Heart right ventricle (tissue), 16 donors: ENCODE measurements around the gene CTU2. TPM values are rescaled to one million over a fixed set of nuclear protein-coding genes. Genes with fewer than 3 reads are reported as not detected.

Experiments used
- ATAC-seq, 8 donors: fragments of 200-7000 bp; cut with Tn5 transposase; one replicate each; pipeline ENCODE4 v1.9.1; 2020; ENCODE audit warnings: mild to moderate bottlenecking in 8 of 8, moderate library complexity in 8 of 8, moderate number of reproducible peaks in 1 of 8
- DNase-seq, 2 donors: peaks; one replicate each; pipeline ENCODE4 v3.0.0-alpha.2; 2020
- H3K27ac ChIP-seq, 10 donors: fragments of 200-600 bp; sonication (generic) in 2 of 10; one replicate each; pipeline versions ENCODE4 v1.5.0 to v1.8.0; 2020 to 2022; ENCODE audit warnings: mild to moderate bottlenecking in 3 of 10
- H3K27me3 ChIP-seq, 7 donors: fragments of 200-600 bp; one replicate each; pipeline ENCODE4 v1.8.0; 2021 to 2022; ENCODE audit warnings: mild to moderate bottlenecking in 2 of 7
- H3K36me3 ChIP-seq, 9 donors: fragments of 200-600 bp; sonication (generic) in 1 of 9; one replicate each; pipeline versions ENCODE4 v1.5.0 to v1.8.0; 2020 to 2022; ENCODE audit warnings: mild to moderate bottlenecking in 2 of 9
- H3K4me1 ChIP-seq, 9 donors: fragments of 200-600 bp; sonication (generic) in 1 of 9; one replicate each; pipeline versions ENCODE4 v1.5.0 to v1.8.0; 2020 to 2022; ENCODE audit warnings: mild to moderate bottlenecking in 4 of 9
- H3K4me3 ChIP-seq, 10 donors: fragments of 200-600 bp; sonication (generic) in 2 of 10; one replicate each; pipeline versions ENCODE4 v1.5.0 to v1.8.0; 2020 to 2022; ENCODE audit warnings: mild to moderate bottlenecking in 7 of 10, moderate library complexity in 2 of 10
- H3K9me3 ChIP-seq, 11 donors: fragments of 200-600 bp in 10 of 11; sonication (generic) in 2 of 11; one replicate each; pipeline versions ENCODE4 v1.5.0 to v1.8.0; 2013 to 2022; ENCODE audit warnings: mild to moderate bottlenecking in 2 of 11, control low read depth in 1 of 11, moderate library complexity in 1 of 11
- WGBS, 2 donors: extraction: QIAGEN DNeasy Blood & Tissue Kit; methylation state at CpG; one replicate each; pipeline ENCODE4 v1.1.7; 2013; ENCODE audit warnings: inconsistent platforms in 1 of 2; 5-methylcytosine and 5-hydroxymethylcytosine counted together
- intact Hi-C, 10 donors: fragments of 100-400 bp; cut with DNase I; formaldehyde crosslinking; loops; one replicate each; pipeline versions ENCODE4 v1.11.1 to v1.14.2; 2022
- polyA plus RNA-seq, 2 donors: library from polyadenylated mRNA; stranded (reverse); fragments of 200-250 nt; gene quantifications; one replicate each; pipeline ENCODE4 v1.2.3, GENCODE V29; 2013
- total RNA-seq, 10 donors: library from RNA; stranded (reverse); fragmentation: NEBNext Ultra II Directional in 3 of 10; extraction: Animal tissue kit (Norgen Biotek cat#: 25700) in 3 of 10; gene quantifications; one replicate each; pipeline versions ENCODE4 v1.2.1 to v1.2.4, GENCODE V29; 2021 to 2023
- TF ChIP-seq, protein P1 (sequence below), 9 donors: fragments of 200-600 bp; sonication (generic) in 2 of 9; IDR thresholded peaks; one replicate each; pipeline versions ENCODE4 v1.5.0 to v1.8.0; 2021 to 2022; ENCODE audit warnings: antibody characterized with exemption in 9 of 9, mild to moderate bottlenecking in 5 of 9, moderate library complexity in 1 of 9
- donor health status: Arrhythmogenic right ventricular cardiomyopathy.
- donor health status: ischemic (EF 13 %, LVEDD 7.1; RV severe dilation, severe dysfunction).
- donor health status: healthy with polysubstance abuse.
- donor health status: DM: no; HTN: yes; CAD: no.
- donor health status: DM: no; HTN: no; CAD: no.
- donor health status: ischemic (EF 25% LVEDD 6.9; RV normal size, moderate dysfunction).
- donor health status: ischemic (EF 25% LVEDD 5.7; RV mildly dilated, moderate dysfunction).
- donor health status: healthy.
- donor health status: DM: yes; HTN: yes; CAD: no.
- donor health status: Ischemic cardiomyopathy.
- donor health status: ischemic (EF 35%, LVEDD 5.7; RV mildly dilated, moderate dysfunction).
- donor health status: nonischemic (EF 11% LVEDD 7.7; RV severe dilation, severe dysfunction).
- donor health status: DM: yes; HTN: yes; CAD: no.
- donor health status: PGD.
- donor health status: ischemic (EF 29% LVEDD 5.4; RV normal size, mild dysfunction).
- donor health status: nonischemic (EF 23%, LVEDD 6.1; RV moderate dilation, normal function).

Gene CTU2
- total and polyA plus RNA-seq, 12 donors = 11.8 to 22.6 (median 14.4) TPM

DNA sequence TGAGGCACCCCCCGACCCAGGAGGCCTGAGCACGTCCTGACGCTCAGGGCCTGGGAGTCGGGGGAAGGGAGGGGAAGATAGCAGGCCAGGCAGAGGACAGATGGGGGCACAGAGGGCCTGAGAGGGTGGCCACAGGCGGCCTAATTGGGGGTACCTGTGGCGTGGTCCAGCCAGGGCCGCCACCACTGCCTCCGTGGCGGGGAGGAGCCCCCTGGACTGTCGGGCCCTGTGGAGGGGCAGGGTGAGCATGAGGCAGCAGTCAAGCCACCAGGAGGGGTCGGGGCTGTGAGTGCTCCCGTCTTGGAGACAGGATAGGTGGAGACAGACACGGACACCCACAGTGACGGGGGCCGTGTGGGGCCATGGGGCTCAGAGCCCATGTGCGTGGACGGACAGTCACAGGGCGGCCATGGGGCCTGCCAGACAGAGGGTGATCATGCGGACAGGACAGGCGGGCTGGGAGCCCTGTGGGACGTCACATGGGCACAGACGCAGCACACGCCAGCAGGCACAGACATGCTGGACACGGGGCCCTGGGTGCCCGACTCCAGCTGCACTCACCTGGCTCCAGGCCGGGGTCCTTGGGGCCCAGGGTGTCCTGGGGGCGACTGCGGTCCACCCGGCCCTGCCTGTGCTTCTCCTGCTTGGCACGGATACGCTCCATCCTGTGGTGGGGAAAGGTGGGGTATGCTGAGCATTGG is 18.7 kb downstream of the CTU2 start:
- WGBS, 2 donors = 87% methylated on average over 30 to 31 of the region's 31 CpGs
- no peak overlapping the region for H3K4me3 ChIP-seq
- TF ChIP-seq, protein P1, sequence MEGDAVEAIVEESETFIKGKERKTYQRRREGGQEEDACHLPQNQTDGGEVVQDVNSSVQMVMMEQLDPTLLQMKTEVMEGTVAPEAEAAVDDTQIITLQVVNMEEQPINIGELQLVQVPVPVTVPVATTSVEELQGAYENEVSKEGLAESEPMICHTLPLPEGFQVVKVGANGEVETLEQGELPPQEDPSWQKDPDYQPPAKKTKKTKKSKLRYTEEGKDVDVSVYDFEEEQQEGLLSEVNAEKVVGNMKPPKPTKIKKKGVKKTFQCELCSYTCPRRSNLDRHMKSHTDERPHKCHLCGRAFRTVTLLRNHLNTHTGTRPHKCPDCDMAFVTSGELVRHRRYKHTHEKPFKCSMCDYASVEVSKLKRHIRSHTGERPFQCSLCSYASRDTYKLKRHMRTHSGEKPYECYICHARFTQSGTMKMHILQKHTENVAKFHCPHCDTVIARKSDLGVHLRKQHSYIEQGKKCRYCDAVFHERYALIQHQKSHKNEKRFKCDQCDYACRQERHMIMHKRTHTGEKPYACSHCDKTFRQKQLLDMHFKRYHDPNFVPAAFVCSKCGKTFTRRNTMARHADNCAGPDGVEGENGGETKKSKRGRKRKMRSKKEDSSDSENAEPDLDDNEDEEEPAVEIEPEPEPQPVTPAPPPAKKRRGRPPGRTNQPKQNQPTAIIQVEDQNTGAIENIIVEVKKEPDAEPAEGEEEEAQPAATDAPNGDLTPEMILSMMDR (IDR thresholded peaks at IDR 0.05) = no peak
- H3K9me3 ChIP-seq = no peaks in the 10 kb centered on the region
- H3K27me3 ChIP-seq = no peaks in the 10 kb centered on the region
- intact Hi-C loops = no loop called here
- peaks cover 0 to 8% (median 0%) of the 10 kb centered on the region in 9 donors for H3K4me1 ChIP-seq
- no peak for DNase-seq
- ATAC-seq = peak in 2 of 8 donors; percentile 5 to 11
- H3K36me3 ChIP-seq = peaks cover 0 to 85% (median 21%) of the 10 kb centered on the region in 9 donors
- no peak overlapping the region for H3K27ac ChIP-seq

DNA sequence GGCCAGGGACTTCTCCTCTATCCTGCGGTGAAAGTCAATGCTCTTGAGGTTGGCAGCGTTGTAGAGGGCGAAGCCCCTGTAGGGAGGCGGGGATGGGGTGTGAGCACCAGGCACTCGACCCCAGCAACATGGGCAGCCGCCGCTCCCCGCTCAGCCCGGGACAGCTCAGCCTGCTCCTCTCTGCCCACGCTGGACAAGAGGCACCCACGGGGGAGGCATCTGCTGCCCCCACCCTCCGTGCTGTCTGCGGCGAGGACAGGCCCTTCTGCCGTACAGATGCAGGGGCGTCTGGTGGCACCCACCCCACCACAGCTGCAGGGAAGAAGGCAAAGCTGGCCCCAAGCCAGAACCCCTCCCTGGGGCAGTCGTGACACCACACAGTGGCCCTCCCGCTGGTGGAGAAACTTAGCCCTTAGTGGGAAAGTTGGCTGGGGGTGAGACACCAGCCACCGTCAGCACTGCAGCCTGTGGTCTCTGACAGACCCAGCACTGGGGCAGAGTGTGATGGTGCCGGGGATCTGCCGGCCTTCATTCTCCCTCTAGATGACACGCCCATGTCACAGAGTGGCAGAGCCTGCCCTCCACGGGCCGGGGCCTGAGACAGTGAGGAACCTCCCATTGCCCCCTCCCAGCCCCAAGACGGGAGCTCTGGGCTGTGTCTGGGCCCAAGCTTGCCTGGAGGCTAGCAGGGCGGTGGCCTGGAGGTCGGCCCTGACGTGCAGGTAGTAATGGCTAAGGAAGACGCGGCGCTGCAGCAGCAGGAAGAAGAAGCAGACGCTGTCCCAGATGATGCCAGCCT is 19.5 kb downstream of the CTU2 start:
- H3K27me3 ChIP-seq = no peaks in the 10 kb centered on the region
- ATAC-seq (no peak), DNase-seq (no peak)
- H3K4me1 ChIP-seq = peaks cover 0 to 8% (median 0%) of the 10 kb centered on the region in 9 donors
- no peak overlapping the region for H3K27ac ChIP-seq
- 83 to 86% methylated on average over 29 to 32 of the region's 32 CpGs for WGBS, 2 donors
- no peaks in the 10 kb centered on the region for H3K9me3 ChIP-seq
- TF ChIP-seq, protein P1 (IDR thresholded peaks at IDR 0.05) = no peak
- no peak overlapping the region for H3K4me3 ChIP-seq
- intact Hi-C loops = no loop called here
- H3K36me3 ChIP-seq = peaks cover 0 to 83% (median 21%) of the 10 kb centered on the region in 9 donors

- Histone ChIP-seq H3K27me3 (no peaks in the 10 kb centered on the region), H3K4me3 (no peak overlapping the region), H3K27ac (no peak overlapping the region), H3K9me3 (no peaks in the 10 kb centered on the region), H3K4me1 (peaks cover 0 to 8% (median 0%) of the 10 kb centered on the region in 9 donors), H3K36me3 (peaks cover 0 to 83% (median 17%) of the 10 kb centered on the region in 9 donors)
- DNase-seq (no peak), ATAC-seq (no peak)
- intact Hi-C loops = no loop called here
- 83 to 84% methylated on average over 17 of the region's 17 CpGs for WGBS, 2 donors
- TF ChIP-seq, protein P1 (IDR thresholded peaks at IDR 0.05) = no peak
These were observed 20.1 kb downstream of the CTU2 start for GRCh38 chr16:88726408-88726749.

GRCh38 chr16:88726981-88727380 is 20.7 kb downstream of the CTU2 start:
- no peak overlapping the region for H3K4me3 ChIP-seq
- peaks cover 0 to 82% (median 12%) of the 10 kb centered on the region in 9 donors for H3K36me3 ChIP-seq
- no peak overlapping the region for H3K27ac ChIP-seq
- H3K9me3 ChIP-seq = no peaks in the 10 kb centered on the region
- DNase-seq (no peak), ATAC-seq (peak in 1 of 8 donors; percentile 5)
- TF ChIP-seq, protein P1 (IDR thresholded peaks at IDR 0.05) = no peak
- peaks cover 0 to 8% (median 0%) of the 10 kb centered on the region in 9 donors for H3K4me1 ChIP-seq
- WGBS, 2 donors = 96 to 97% methylated on average over 28 of the region's 28 CpGs
- H3K27me3 ChIP-seq = no peaks in the 10 kb centered on the region
- intact Hi-C loops = no loop called here
